RKO (cell line): ENCODE data around the gene MRM3.
"Not testable (repeated sequence)": the region's sequence is repeated elsewhere in the genome, so short reads cannot be mapped to it uniquely, and the experiment has no call there.

ENCODE experiments used
- DNase-seq: peaks from one replicate; pipeline ENCODE4 v3.0.0-alpha.2; 2016; ENCODE audit warnings: low spot score

MRM3 gene

GRCh38 chr17:753418-753817 lies 28.7 kb upstream of the MRM3 start:
- DNase-seq: no peak

DNA sequence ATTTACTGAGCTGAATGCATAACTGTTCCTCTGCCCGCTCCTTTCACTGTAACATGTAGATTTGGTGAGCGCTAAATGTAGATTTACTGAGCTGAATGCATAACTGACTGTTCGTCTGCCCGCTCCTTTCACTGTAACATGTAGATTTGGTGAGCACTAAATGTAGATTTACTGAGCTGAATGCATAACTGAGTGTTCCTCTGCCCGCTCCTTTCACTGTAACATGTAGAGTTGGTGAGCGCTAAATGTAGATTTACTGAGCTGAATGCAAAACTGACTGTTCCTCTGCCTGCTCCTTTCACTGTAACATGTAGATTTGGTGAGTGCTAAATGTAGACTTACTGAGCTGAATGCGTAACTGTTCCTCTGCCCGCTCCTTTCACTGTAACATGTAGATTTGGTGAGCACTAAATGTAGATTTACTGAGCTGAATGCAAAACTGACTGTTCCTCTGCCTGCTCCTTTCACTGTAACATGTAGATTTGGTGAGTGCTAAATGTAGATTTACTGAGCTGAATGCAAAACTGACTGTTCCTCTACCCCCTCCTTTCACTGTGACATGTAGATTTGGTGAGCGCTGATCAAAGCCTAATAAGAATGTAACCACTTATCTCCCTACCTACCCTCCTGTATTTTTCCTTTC lies 26.7 kb upstream of the MRM3 start:
- DNase-seq: not testable (repeated sequence)

- DNase-seq: not testable (repeated sequence)
These were observed 26.1 kb upstream of the MRM3 start for GRCh38 chr17:756010-756567.

- no peak for DNase-seq
These were observed 22.2 kb upstream of the MRM3 start for GRCh38 chr17:759964-760363.

GRCh38 chr17:760371-760770 lies 21.8 kb upstream of the MRM3 start:
- no peak for DNase-seq

- no peak for DNase-seq
These were observed 15.1 kb upstream of the MRM3 start for GRCh38 chr17:767076-767475.

- no peak for DNase-seq
These were observed 9.1 kb upstream of the MRM3 start for GRCh38 chr17:773016-773415.

DNA sequence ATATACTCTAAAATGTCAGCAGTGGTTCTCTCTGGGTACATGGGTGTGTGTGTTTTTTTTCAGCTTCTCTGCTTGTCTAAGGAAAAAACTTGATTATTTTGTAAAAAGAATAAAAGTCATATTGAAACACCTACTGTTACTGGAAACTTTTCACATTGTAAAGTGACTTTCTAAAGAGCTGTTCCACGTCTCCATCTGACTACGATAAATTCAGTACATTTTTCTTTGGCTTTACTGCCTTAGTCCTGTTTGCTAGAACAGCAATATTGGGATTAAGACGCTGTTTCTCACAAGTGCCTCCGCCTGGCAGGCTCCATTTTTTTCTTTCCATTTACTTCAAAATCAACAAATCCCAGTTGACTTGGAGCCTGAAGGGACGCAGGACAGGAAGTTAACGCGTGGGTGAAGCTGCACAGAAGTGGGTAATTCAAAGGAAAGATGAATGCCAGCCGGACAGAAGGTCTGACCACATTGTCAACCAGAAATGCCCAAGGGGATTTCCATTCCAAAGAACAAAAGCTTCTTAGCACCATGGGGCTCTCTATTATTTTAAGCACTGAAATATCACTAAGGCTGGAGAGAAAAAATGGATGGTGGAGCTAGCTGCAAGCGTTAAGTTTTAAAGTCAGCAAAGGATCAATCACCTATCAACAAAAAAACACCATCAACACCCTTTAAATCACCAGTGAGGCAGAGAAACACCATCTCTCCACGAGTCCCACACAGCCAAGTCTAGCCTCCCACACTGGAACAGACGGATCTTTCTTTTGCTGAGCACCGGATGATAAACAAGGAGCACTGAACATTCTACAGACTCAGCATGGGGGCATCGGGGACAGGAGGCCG lies 8.5 kb upstream of the MRM3 start:
- DNase-seq: no peak

DNA sequence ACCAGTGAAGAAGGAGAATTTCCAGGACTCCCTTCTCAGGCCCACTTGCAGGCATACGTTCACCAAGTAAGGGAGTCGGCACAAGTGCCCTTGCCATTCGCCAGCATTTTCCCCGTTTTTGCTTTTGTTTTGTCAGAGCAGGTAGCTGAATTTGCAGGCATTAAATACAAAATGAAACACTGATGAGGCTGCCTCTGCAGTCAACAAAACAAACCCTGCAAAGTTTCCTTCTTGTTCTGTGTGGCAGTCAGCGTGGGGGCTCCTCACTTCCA lies 7.9 kb upstream of the MRM3 start:
- no peak for DNase-seq

DNA sequence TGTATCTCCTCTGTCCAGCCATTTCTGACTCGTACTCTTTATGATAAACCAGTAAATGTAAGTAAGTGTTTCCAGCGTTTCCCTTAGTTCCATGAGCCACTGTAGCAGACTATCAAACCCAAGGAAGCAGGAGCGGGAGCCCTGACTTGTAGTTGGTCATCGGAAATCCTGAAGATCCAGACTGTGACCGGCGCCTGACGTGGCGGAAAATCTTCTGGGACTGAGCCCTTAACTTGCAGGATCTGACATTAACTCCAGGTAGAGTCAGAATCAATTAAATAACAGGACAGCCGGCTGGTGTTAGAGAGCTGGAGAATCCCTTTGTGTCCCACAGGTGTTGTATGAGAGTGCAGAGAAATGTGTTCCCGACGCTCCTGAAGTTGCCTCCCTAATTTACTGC lies 4.1 kb upstream of the MRM3 start:
- no peak for DNase-seq

GRCh38 chr17:784143-784542 lies 2.0 kb downstream of the MRM3 start:
- DNase-seq: peak; percentile 87

GRCh38 chr17:785901-786300 lies 3.7 kb downstream of the MRM3 start:
- not testable (repeated sequence) for DNase-seq

DNA sequence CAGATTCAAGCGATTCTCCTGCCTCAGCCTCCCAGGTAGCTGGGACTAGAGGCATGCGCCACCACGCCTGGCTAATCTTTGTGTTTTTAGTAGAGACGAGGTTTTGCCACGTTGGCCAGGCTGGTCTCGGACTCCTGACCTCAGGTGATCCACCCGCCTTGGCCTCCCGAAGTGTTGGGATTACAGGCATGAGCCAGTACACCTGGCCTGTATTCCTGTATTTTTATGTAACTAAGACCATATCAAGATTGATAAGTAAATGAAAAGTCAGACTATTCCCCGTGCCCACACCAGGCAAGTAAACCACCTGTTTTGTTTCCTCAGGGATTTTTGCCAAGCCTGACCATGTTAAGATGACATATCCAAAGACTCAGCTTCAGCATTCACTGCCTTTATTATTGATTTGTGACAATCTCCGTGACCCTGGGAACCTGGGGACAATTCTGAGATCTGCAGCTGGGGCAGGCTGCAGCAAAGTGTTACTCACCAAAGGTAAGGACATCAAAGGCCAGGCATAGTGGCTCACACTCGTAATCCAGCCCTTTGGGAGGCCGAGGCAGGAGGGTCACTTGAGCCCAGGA lies 5.6 kb downstream of the MRM3 start:
- no peak for DNase-seq

- no peak for DNase-seq
These were observed 6.4 kb downstream of the MRM3 start for GRCh38 chr17:788551-788950.

- DNase-seq: no peak
These were observed 7.1 kb downstream of the MRM3 start for GRCh38 chr17:789160-789840.

GRCh38 chr17:789931-790873 lies 8.0 kb downstream of the MRM3 start:
- DNase-seq: not testable (repeated sequence)

GRCh38 chr17:790874-791247 lies 8.7 kb downstream of the MRM3 start:
- not testable (repeated sequence) for DNase-seq

GRCh38 chr17:791829-792228 lies 9.7 kb downstream of the MRM3 start:
- no peak for DNase-seq

- peak; percentile 67 for DNase-seq
These were observed 10.1 kb downstream of the MRM3 start for GRCh38 chr17:792277-792676.

DNA sequence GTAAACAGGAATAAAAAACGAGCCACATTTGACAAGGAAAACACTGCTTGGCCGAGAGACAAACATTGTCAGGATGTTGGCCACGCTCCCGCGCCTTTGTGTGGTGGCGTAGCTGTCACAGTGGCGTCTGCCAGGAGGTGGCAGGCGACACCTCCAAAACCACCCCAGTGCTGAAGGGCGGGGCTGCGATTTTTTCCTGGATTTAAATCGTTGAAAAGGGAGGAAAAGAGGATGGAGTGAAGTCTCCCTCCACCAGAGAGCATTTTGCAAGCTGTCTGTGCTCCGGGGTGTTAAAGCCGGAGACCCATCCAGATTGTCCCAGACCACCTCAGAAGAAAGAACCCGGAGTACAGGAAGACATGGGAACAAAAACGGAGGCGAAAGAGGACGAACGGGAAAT lies 12.7 kb downstream of the MRM3 start:
- no peak for DNase-seq

- DNase-seq: no peak
These were observed 13.1 kb downstream of the MRM3 start for GRCh38 chr17:795276-795675.

- no peak for DNase-seq
These were observed 13.6 kb downstream of the MRM3 start for GRCh38 chr17:795721-796120.
